Uterus (tissue), 4 donors: ENCODE data around the gene CYP4F8. TPM values are rescaled to one million over a fixed set of nuclear protein-coding genes. Genes with fewer than 3 reads are reported as not detected.

Experiments
- DNase-seq, 2 donors: peaks; one replicate each; pipeline ENCODE4 v3.0.0-alpha.2; 2019 to 2020
- H3K27ac ChIP-seq, 2 donors: fragments of 200-600 bp; sonication (generic); 1 replicate in 1 of 2; 2 replicates in 1 of 2; pipeline ENCODE4 v1.5.1; 2016 to 2018
- H3K27me3 ChIP-seq, 2 donors: fragments of 200-600 bp; sonication (generic); one replicate each; pipeline ENCODE4 v1.5.1; 2018 to 2019; ENCODE audit warnings: control low read depth in 1 of 2
- H3K36me3 ChIP-seq, 2 donors: fragments of 200-600 bp; sonication (generic); one replicate each; pipeline ENCODE4 v1.5.1; 2019; ENCODE audit warnings: control low read depth in 1 of 2
- H3K4me1 ChIP-seq, 2 donors: fragments of 200-600 bp; sonication (generic); one replicate each; pipeline ENCODE4 v1.5.1; 2018 to 2019; ENCODE audit warnings: control low read depth in 1 of 2
- H3K4me3 ChIP-seq, 2 donors: fragments of 200-600 bp; sonication (generic); 1 replicate in 1 of 2; 2 replicates in 1 of 2; pipeline ENCODE4 v1.5.1; 2018 to 2019; ENCODE audit warnings: mild to moderate bottlenecking in 1 of 2
- H3K9me3 ChIP-seq, 2 donors: fragments of 200-600 bp; sonication (generic); one replicate each; pipeline ENCODE4 v1.5.1; 2019; ENCODE audit warnings: control low read depth in 1 of 2
- CTCF ChIP-seq, 4 experiments: fragments of 200-600 bp in 2 of 4; fragments of 450-650 bp in 2 of 4; sonication (generic) in 2 of 4; IDR thresholded peaks; one replicate each; pipeline ENCODE4 v1.5.1; 2016 to 2019; ENCODE audit warnings: antibody characterized with exemption in 4 of 4, mild to moderate bottlenecking in 2 of 4, moderate library complexity in 1 of 4
- POLR2A ChIP-seq, 2 donors: fragments of 450-650 bp; IDR thresholded peaks; one replicate each; pipeline ENCODE4 v1.6.1; 2016; ENCODE audit warnings: antibody characterized with exemption in 2 of 2, mild to moderate bottlenecking in 1 of 2, moderate library complexity in 1 of 2
- intact Hi-C: fragments of 100-400 bp; cut with DNase I; formaldehyde crosslinking; loops from one replicate; pipeline ENCODE4 v1.15.1; 2023; ENCODE audit warnings: low total_unique reads
- total RNA-seq, 4 donors: library from RNA; depleted of rRNA in 3 of 4; stranded (reverse); fragments of >200 nt in 3 of 4; gene quantifications; one replicate each; pipeline versions ENCODE4 v1.1.0 to v1.2.4, GENCODE V29; 2014 to 2023
- donor health status: DM: yes; HTN: yes; CAD: no.

The CYP4F8 gene
- total RNA-seq, 4 donors from 2014 or later, result 1.5 TPM; not detected in 3

GRCh38 chr19:15634105-15634504 lies 19.1 kb downstream of the CYP4F8 start:
- intact Hi-C loops, result no loop called here

GRCh38 chr19:15635016-15635805 lies 20.2 kb downstream of the CYP4F8 start:
- Histone ChIP-seq H3K9me3 (no peaks in the 10 kb centered on the region), H3K27ac (no peak overlapping the region), H3K27me3 (no peaks in the 10 kb centered on the region), H3K4me1 (no peaks in the 10 kb centered on the region), H3K36me3 (no peaks in the 10 kb centered on the region), H3K4me3 (no peak overlapping the region)
- DNase-seq, result no peak
- no peak for TF ChIP-seq CTCF (IDR thresholded peaks at IDR 0.05)
- TF ChIP-seq POLR2A (IDR thresholded peaks at IDR 0.05), result no peak
- intact Hi-C loops, result no loop called here

More at GRCh38 chr19:15634105-15634504, 19.1 kb downstream of the CYP4F8 start:
- no peak for DNase-seq
- Histone ChIP-seq H3K27me3 (no peaks in the 10 kb centered on the region), H3K36me3 (no peaks in the 10 kb centered on the region), H3K9me3 (no peaks in the 10 kb centered on the region), H3K27ac (no peak overlapping the region), H3K4me3 (no peak overlapping the region), H3K4me1 (no peaks in the 10 kb centered on the region)
- TF ChIP-seq POLR2A (IDR thresholded peaks at IDR 0.05), result no peak
- no peak for TF ChIP-seq CTCF (IDR thresholded peaks at IDR 0.05)

GRCh38 chr19:15636026-15636425 lies 21.0 kb downstream of the CYP4F8 start:
- DNase-seq, result no peak
- no peak for TF ChIP-seq CTCF (IDR thresholded peaks at IDR 0.05)
- TF ChIP-seq POLR2A (IDR thresholded peaks at IDR 0.05), result no peak
- H3K27ac ChIP-seq, result no peak overlapping the region
- H3K4me3 ChIP-seq, result no peak overlapping the region
- no peaks in the 10 kb centered on the region for H3K4me1 ChIP-seq
- H3K27me3 ChIP-seq, result no peaks in the 10 kb centered on the region
- no peaks in the 10 kb centered on the region for H3K36me3 ChIP-seq
- intact Hi-C loops, result no loop called here
- H3K9me3 ChIP-seq, result no peaks in the 10 kb centered on the region

GRCh38 chr19:15639596-15639995 lies 24.6 kb downstream of the CYP4F8 start:
- Histone ChIP-seq H3K9me3 (no peaks in the 10 kb centered on the region), H3K27me3 (no peaks in the 10 kb centered on the region), H3K27ac (no peak overlapping the region), H3K4me3 (no peak overlapping the region), H3K36me3 (no peaks in the 10 kb centered on the region), H3K4me1 (no peaks in the 10 kb centered on the region)
- intact Hi-C loops, result no loop called here
- TF ChIP-seq POLR2A (IDR thresholded peaks at IDR 0.05), result no peak
- TF ChIP-seq CTCF (IDR thresholded peaks at IDR 0.05), result no peak
- no peak for DNase-seq

GRCh38 chr19:15640294-15640903 lies 25.4 kb downstream of the CYP4F8 start, which contains the start of gene CYP4F3:
Gene CYP4F3, plus strand, starts transcription at chr19:15640897. Its CDS starts 519 bp downstream, at chr19:15641416.
- H3K27ac ChIP-seq, result no peak within 1 kb of the TSS
- intact Hi-C loops, result no loop called here
- TF ChIP-seq CTCF (IDR thresholded peaks at IDR 0.05), result no peak
- no peak for TF ChIP-seq POLR2A (IDR thresholded peaks at IDR 0.05)
- DNase-seq, result peak in 1 of 2 donors; percentile 52
- no peak within 1 kb of the TSS for H3K4me3 ChIP-seq
- no peaks in the 10 kb centered on the region for H3K27me3 ChIP-seq
- H3K9me3 ChIP-seq, result no peaks in the 10 kb centered on the region
- H3K4me1 ChIP-seq, result no peaks in the 10 kb centered on the region
- no peaks in the 10 kb centered on the region for H3K36me3 ChIP-seq
